HG03039 (cell line): ENCODE measurements around the gene WFDC2.

Experiments
- ATAC-seq: cut with Tn5 transposase; IDR thresholded peaks from one replicate; pipeline ENCODE4 v1.9.1; 2021; ENCODE audit warnings: mild to moderate bottlenecking, moderate library complexity; ENCODE audit not compliant: unreplicated experiment

WFDC2 gene, protein sequence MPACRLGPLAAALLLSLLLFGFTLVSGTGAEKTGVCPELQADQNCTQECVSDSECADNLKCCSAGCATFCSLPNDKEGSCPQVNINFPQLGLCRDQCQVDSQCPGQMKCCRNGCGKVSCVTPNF

DNA sequence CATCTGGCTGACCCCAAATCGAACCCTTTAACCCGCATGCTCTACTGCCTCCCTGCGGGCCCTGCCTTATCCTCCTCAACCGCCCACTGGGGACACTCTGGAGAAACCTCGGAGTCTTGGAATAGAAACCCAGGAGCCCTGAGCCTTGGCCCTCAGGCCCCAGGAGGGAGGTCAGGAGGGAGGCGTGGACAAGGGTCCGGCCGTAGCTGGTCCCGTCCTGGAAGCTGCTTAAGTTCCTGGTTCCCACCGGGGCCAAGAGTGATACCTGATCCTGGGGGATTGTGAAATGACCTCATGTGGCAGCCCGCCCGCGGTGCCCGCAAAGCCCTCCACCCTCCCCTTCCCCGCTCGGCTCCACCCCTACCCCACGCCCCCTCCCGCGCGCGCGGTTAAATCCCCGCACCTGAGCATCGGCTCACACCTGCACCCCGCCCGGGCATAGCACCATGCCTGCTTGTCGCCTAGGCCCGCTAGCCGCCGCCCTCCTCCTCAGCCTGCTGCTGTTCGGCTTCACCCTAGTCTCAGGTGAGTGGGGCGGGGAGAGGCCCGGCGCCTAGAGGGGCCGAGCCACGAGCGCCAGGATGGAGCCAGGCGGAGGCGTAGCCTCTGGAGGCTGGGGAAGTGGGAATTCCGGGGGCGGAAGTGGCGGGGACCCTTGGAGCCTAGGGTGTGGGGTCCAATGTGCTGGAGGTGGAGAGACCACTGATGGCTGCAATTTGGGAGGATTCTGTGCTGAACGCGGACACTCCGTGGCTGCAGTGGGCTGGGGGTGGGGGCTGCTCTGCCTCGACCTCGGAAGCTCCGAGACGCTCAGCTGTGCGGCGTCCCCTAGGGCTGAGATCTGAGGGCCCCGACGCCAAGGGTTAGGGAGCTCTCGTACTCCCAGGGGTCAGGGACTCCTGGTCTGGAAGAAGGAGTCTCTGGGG lies at the start of gene WFDC2:
Gene WFDC2 (plus strand): TSS at position 418 of the 926 bp plus-strand sequence. CDS start 29 bp downstream, at position 447.
- ATAC-seq, result no peak

GRCh38 chr20:45420125-45420524 lies 49.4 kb upstream of the WFDC2 start:
- no peak for ATAC-seq

- ATAC-seq, result no peak
Measured at GRCh38 chr20:45423700-45424099, 45.9 kb upstream of the WFDC2 start.

- no peak for ATAC-seq
Measured at GRCh38 chr20:45425561-45425960, 44.0 kb upstream of the WFDC2 start.

- no peak for ATAC-seq
Measured at GRCh38 chr20:45426320-45427016, 43.1 kb upstream of the WFDC2 start.

GRCh38 chr20:45427236-45428149 lies 42.1 kb upstream of the WFDC2 start:
- no peak for ATAC-seq

- no peak for ATAC-seq
Measured at GRCh38 chr20:45429618-45430017, 39.9 kb upstream of the WFDC2 start.

DNA sequence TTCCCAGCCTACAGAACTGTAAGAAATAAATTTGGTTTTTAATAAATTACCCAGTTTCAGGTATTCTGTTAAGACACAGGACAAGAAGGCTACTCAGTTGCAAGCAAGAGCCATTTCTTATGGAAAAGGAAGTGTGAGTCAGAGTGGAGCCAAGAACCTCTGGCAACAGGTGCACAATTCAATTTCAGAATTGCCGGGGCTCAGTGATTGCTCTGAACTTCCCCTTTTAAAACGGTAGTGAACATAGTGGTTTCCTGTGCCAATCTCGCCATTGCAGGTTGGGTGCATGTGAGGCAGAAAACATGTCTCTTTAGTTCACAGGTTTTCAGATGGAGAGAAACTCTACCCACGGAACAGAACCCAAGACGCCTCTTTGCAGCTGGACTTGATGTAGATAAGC lies 37.3 kb upstream of the WFDC2 start:
- ATAC-seq, result no peak

GRCh38 chr20:45433316-45433715 lies 36.2 kb upstream of the WFDC2 start:
- no peak for ATAC-seq

- no peak for ATAC-seq
Measured at GRCh38 chr20:45433976-45434375, 35.6 kb upstream of the WFDC2 start.

- ATAC-seq, result peak; percentile 81
Measured at GRCh38 chr20:45436732-45437485, 32.6 kb upstream of the WFDC2 start.

DNA sequence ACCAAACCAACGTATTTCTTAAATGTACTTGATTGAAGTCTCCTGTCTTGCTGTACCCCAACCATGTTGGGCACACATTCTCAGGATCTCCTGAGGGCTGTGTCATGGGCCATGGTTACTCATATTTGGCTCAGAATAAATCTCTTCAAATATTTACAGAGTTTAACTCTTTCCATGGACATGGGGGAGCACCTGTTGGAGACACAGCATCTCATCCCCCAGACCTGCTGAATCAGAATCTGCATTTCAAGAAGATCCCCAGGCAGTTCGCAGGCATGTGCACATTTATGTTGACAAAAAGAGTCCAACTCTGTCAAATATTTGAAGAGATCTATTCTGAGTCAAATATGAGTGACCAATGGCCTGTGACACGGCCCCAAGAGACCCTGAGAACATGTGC lies 29.1 kb upstream of the WFDC2 start:
- no peak for ATAC-seq

- no peak for ATAC-seq
Measured at GRCh38 chr20:45440891-45441685, 28.5 kb upstream of the WFDC2 start.

DNA sequence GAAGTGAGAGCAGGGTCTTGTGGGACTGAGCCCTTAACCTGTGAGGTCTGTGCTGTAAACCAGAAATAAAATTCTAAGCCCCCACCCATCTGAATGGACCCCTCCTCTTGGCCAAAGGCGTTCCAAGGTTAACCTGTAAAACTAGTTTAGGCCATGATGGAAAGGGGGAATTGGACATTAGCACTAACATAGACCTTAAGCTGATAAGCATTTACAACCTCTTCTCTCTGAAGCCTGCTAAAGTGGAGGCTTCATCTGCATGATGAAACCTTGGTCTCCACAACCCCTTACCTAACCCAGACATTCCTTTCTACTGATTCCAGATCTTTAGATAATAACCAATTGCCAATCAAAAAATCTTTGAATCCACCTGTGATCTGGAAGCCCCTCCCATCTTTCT lies 27.8 kb upstream of the WFDC2 start:
- no peak for ATAC-seq

DNA sequence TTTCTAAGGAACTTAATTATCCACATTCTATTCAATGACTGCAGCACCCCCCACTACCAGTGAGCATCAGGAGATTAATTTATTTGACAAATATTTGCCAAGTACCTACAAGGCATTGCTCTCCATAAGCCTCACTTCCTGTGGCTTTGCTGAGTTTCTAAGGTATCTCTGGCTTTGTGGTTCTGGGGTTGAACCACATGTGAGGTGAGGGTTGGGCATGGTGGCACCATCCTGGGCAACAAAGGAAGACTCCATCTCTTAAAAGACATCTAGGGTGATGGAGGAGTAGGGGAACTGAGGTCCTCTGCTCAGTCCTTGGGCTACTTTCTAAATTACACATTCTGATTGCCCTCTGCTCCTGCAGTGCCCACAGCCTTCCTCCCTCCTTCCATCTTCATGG lies 25.5 kb upstream of the WFDC2 start:
- no peak for ATAC-seq

- no peak for ATAC-seq
Measured at GRCh38 chr20:45445805-45446562, 23.6 kb upstream of the WFDC2 start.

DNA sequence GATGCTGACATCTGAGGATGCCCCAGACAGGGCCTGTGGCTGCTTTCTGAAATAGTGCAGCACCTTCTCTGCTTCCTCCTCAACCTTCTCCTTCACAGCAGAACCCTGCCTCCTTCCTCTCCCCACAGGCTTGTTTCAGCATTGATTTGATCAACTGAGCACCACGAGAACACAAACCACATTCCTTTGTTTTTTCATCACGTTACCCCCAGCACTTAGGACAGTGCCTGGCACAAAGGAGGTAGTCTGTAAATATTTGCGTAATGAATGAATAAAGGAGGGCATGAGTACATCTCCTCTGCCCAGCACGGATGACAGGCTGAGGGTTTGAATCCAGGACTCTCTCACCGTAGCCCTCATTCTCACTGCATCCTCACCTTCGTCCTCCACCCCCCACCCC lies 21.3 kb upstream of the WFDC2 start:
- ATAC-seq, result no peak

- no peak for ATAC-seq
Measured at GRCh38 chr20:45449528-45449927, 20.0 kb upstream of the WFDC2 start.
